GM21381 (cell line): Measurements from ENCODE around the gene DNAJC1.
A peak's percentile ranks its signal among the peaks of the same experiment; 100 is the strongest.
"Not testable (repeated sequence)": the region's sequence is repeated elsewhere in the genome, so short reads cannot be mapped to it uniquely, and the experiment has no call there.

ENCODE experiments used
- ATAC-seq: cut with Tn5 transposase; IDR thresholded peaks from one replicate; pipeline ENCODE4 v1.9.1; 2021; ENCODE audit warnings: mild to moderate bottlenecking, moderate library complexity; ENCODE audit not compliant: unreplicated experiment

Gene DNAJC1

DNA sequence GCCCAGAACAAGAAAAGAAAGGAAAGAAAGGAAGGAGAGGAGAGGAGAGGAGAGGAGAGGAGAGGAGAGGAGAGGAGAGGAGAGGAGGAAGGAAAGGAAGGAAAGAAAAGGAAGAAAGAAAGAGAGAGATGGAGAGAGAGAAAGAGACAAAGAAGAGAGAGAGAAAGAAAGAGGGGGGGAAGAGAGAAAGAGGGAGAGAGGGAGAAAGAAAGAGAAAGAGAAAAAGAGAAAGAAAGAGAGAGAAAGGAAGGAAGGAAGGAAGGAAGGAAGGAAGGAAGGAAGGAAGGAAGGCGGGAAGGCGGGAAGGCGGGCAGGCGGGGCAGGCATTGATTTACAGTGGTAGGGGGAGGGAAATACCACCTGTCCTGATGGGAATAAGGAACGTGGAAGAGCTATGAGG is 92.7 kb downstream of the DNAJC1 start:
- no peak for ATAC-seq

DNA sequence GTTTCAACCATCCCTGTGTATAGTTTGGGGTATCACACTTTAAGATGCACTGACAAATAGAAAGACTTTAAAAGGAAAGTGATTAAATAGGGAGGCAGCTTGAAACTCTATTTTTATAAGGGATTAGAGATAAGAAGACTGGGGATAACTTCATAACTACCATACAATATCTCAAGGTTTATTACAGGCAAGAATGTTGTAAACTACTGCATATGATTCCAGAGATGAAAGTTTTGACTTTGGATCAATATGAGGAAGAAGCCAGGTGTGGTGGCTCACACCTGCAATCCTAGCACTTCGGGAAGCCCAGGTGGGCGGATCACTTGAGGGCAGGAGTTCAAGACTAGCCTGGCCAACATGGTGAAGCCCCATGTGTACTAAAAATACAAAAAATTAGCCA is 96.1 kb downstream of the DNAJC1 start:
- no peak for ATAC-seq

DNA sequence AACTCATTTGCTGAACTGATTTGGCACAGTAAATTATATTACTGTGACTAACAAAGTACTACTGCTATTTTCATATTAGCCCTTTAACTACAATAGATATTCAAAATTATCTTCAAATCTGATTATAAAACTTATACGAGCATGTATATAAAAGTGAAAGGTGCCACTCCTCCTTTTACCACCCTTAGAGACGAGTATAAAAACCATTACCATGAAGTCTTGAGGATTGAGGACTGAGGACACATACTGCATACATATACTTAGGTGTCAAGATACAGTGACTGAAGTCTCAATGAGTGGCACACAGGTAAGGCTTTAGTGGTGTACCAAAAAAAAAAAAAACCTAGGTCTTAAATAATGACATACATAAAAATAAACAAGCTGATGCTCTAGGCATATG is 98.6 kb downstream of the DNAJC1 start:
- no peak for ATAC-seq

DNA sequence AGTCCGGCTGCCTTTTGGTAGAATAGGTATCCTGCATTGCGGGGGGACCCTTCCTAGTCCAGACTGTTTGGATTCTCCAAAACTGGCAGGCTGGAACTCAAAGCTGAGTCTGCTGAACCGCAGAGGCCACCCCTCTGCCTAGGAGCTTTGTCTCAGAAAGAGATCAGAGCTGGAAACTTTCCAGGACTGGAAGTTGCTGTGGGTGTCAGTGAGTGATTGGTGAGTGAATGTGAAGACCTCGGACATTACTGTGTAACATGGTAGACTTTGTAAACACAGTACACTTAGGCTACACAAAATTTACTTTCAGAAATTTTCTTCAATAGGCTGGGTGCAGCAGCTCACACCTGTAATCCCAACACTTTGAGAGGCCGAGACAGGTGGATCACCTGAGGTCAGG is 103.8 kb downstream of the DNAJC1 start:
- ATAC-seq = no peak

DNA sequence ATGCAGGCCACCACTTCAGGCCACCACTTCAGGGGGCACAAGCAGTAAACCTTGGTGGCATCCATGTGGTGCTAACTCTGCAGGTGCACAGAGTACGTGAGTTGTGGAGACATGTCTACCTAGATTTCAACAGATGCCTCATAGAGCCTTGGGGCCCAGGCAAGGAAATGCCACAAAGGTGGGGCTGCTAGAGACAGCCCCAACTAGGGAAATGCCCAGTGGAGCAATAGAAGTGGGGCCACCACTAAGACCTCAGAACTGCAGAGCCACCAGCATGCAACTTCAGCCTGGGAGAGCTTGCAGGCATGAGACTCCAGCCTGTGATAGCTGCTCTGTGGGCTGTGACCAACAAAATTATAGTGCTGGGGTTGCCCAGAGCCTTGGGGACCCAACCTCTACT is 107.6 kb downstream of the DNAJC1 start:
- no peak for ATAC-seq

DNA sequence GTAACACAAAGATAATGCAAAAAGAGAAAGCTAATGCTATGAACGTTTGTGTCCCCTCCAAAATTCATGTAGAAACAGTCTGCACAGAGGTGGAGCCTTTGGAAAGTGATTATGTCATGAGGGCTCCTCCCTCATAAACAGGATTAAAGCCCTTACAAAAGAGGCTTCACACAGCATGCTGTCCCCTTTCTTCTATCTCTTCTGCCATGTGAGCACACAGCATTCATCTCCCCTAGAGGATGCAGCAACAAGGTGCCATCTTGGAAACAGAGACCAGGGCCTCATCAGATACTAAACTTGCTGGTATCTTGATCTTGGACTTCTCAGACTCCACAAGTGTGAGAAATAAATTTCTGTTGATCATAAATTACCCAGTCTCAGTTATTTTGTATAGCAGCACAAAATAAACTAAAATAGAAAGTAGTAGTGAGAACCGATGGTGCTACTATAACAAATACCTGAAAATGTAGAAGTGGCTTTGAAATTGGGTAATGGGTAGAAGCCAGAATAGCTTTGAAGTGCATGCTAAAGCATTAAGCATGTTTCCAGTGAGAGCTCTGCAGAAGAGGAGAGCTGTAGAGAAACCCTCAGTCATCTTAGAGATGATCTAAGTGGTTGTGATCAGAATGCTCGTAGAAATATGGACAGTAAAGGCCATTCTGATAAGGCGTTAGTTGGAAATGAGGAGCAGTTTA is 108.7 kb downstream of the DNAJC1 start:
- ATAC-seq = no peak

DNA sequence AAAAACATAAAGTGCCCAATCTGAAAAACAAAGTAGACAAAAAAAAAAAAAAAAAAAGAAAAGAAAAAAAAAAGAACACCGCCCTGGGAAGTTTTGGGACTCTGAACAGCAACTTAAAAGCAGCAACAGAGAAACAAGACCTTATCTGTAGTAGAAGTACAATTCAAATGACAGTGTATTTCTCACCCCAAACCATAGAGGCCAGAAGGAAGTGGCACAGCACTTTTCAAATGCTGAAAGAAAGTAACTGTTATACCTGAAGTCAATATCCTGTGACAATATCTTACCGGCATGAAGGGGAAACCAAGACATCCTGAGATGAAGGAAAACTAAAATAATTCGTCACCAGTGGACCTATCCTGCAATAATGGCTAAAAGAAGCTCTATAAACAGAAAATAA is 112.1 kb downstream of the DNAJC1 start:
- ATAC-seq = no peak

DNA sequence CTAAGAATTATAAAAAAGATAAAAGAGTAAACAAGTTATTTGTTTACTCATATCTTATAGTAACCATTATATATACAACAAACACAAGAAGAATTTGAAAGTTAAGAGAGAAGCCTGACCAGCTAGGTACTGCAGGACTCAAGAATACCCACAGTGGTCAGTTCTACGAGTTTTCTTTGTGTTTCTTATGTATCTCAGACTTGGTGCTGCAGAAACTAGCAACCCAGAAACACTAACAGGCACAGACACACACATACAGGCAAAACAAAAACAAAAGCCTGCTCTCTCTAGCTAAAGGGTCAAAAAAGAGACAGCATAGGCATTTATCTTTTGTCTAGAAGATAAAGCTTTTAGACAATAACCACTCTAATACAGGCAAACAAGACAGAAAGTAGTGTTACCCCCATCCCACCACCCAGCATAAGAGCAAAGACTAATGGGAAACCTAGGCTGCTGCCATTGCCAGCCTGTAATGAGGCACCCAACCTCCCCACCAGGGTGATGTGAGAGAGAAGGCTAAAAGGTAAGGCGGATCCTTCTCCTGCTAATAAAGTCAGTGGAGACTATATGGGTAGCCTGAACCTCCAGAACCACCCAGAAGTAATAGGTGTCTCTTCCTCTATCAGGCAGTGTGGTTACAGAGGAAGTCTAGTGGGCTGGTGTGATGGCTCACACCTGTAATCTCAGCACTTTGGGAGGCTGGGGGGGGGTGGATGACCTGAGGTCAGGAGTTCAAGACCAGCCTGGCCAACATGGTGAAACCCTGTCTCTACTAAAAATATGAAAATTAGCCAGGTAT is 113.9 kb downstream of the DNAJC1 start:
- ATAC-seq = no peak

DNA sequence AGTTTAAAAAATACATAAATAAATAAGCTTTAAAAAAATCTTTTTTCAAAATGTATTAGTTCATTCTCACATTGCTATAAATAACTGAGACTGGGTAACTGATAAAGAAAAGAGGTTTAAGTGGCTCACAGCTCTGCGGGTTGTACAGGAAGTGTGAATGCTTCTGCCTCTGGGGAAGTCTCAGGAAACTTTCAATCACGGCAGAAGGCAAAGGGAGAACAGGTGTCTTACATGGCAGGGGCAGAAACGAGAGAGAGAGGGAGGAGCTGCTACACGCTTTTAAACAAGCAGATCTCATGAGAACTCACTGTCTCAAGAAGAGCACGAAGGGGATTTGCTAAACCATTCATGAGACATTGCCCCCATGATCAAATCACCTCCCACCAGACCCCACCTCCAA is 114.6 kb downstream of the DNAJC1 start:
- ATAC-seq = peak; percentile 96

DNA sequence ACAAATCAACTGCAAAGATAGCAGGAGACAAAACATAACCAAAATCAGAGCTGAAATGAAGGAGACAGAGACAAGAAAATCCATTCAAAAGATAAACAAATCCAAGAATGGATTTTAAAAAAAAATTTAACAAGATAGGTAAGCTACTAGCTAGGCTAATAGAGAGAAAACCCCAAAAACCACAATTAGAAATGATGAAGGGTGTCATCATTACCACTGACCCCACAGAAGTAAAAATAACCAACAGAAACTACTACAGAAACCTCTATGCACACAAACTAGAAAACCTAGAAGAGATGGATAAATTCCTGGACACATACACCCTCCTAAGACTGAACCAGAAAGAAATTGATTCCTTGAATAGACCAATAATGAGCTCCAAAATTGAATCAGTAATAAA is 117.6 kb downstream of the DNAJC1 start:
- ATAC-seq = peak; percentile 27

DNA sequence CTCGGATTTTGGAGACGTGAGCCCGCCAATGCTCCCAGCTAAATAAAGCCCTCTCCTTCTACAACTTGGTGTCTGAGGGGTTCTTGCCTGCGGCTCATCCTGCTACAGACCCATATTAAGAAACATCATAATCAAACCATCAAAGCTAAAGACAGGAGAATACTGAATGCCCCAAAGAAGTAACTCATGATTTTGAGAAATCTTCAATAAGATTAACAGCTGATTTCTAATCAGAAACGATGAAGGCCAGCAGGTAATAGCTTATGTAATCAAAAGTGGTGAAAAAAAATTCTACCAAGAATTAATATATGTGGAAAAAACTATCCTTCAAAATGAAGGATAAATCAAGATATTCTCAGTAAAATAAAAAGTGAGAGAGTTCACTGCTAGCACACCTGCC is 130.3 kb downstream of the DNAJC1 start:
- no peak for ATAC-seq

DNA sequence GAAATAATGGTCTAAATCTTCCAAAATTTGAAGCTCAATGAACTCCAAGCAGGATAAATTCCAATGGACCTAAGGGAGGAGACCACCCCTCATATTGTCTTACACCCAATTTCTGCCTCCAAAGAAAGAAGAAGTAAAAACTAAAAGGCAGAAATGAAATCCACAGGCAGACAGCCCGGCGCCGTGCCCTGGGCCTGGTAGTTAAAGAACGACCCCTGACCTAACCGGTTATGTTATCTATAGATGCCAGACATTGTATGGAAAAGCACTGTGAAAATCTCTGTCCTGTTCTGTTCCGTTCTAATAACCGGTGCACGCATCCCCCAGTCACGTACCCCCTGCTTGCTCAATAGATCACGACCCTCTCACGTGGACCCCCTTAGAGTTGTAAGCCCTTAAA is 130.8 kb downstream of the DNAJC1 start:
- ATAC-seq = not testable (repeated sequence)

DNA sequence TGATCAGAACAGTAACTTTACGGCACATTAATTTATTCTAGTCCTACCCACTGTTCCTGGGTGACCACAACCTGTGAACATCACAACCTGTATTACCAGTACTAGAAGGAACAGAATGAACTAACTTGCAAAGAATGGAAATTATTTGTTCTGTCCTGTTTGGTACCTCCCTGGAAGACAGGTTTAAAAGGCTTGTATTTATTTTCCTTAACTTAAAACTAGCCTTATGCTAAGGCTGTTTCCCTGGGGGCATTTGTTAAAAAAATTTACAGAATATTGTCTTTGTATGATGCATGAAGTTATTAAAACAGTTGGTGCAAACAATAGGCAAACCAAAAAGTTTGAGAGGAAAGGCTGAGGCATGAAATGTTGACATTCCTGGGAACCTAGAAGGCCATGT is 132.7 kb downstream of the DNAJC1 start:
- no peak for ATAC-seq

DNA sequence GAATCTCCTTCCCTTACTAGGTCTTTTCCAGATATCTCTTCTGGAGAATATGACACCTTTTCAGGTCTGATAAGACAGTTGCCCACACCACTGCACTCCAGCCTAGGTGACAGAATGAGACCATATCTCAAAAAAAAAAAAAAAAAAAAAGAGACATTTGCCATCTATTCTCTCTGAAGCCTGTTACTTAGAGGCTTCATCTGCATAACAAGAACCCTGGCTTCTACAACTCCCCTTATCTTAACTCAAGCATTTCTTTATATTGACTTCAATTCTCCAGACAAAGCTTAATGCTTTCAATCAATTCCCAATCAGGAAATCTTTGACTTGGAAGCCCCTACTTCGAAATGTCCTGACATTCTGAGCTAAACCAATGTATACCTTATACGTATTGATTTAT is 134.4 kb downstream of the DNAJC1 start:
- ATAC-seq = not testable (repeated sequence)

DNA sequence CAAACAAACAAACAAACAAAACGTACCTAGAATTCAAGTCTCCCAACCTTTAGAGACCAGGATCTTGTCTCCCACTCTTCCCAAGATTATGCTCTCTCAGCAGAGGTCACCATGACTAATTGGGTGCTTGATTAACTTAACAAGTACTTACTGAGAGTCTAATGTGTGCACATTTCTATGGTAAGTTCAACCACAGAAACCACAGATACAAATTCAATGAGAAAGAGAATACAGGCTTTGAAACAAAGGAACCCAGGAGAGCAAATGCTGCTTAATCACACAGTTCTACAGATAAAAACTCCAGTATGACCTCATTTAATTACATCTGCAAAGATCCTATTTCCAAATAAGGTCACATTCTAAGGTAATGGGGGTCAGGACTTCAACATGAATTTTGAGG is 142.8 kb downstream of the DNAJC1 start:
- no peak for ATAC-seq

DNA sequence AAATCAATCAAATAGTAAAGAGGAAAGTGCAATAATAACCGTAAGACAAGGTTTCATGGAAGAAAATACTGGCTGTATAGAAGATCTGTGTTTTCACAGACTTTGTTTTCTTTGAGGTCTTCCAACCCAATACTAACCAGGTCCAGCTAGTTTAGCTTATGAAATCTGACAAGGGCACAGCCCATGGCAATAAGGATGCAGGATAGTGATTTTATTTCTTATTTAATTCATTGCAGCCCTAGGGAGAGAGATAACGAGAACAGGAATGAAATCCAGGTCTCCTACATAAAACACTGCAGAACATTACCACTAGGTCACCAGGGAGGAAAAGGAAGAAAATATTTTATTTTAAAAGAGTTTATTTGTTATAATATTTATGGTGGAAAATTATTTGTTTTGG is 145.1 kb downstream of the DNAJC1 start:
- ATAC-seq = no peak

DNA sequence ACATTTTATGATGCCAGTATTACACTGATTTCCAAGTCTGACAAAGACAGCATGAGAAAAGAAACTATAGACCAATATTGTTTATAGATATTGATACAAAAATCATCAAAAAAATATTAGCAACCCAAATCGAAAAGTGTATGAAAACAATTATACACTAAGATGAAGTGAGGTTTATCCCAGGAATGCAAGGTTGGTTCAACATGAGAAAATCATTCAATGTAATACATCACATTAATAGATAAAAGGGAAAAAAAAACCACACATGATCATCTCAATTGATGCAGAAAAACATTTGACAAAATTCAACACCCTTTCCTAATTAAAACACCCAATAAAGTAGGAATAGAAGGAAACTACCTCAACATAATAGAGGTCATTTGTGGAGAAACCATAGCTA is 153.9 kb downstream of the DNAJC1 start:
- no peak for ATAC-seq

DNA sequence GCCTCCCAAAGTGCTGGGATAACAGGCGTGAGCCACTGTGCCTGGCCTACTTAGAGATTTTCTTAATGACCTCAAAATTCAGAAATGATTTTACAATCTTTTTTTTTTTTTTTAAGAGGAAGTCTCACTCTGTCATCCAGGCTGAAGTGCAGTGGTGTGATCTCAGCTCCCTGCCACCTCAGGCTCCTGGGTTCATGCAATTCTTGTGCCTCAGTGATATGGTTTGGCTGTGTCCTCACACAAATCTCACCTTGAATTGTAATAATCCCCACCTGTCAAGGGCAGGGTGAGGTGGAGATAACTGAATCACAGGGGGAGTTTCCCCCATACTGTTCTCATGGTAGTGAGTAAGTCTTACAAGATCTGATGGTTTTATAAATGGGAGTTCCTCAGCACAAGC is 159.9 kb downstream of the DNAJC1 start:
- no peak for ATAC-seq

DNA sequence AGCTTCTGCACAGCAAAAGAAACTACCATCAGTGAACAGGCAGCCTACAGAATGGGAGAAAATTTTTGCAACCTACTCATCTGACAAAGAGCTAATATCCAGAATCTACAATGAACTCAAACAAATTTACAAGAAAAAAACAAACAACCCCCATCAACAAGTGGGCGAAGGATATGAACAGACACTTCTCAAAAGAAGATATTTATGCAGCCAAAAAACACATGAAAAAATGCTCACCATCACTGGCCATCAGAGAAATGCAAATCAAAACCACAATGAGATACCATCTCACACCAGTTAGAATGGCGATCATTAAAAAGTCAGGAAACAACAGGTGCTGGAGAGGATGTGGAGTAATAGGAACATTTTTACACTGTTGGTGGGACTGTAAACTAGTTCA is 162.3 kb downstream of the DNAJC1 start:
- not testable (repeated sequence) for ATAC-seq

DNA sequence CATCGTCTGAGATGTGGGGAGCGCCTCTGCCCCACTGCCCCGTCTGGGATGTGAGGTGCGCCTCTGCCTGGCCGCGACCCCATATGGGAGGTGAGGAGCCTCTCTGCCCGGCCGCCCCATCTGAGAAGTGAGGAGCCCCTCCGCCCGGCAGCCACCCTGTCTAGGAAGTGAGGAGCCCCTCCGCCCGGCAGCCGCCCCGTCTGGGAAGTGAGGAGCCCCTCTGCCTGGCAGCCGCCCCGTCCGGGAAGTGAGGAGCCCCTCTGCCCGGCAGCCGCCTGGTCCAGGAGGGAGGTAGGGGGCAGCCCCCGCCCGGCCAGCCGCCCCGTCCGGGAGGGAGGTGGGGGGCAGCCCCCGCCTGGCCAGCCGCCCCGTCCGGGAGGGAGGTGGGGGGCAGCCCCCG is 166.0 kb downstream of the DNAJC1 start:
- ATAC-seq = not testable (repeated sequence)

DNA sequence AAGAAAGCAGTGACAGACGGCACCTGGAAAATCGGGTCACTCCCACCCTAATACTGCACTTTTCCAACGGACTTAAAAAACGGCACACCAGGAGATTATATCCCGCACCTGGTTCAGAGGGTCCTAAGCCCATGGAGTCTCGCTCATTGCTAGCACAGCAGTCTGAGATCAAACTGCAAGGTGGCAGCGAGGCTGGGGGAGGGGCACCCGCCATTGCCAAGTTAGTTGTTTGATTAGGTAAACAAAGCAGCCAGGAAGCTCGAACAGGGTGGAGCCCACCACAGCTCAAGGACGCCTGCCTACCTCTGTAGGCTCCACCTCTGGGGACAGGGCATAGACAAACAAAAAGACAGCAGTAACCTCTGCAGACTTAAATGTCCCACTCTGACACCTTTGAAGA is 169.0 kb downstream of the DNAJC1 start:
- not testable (repeated sequence) for ATAC-seq

DNA sequence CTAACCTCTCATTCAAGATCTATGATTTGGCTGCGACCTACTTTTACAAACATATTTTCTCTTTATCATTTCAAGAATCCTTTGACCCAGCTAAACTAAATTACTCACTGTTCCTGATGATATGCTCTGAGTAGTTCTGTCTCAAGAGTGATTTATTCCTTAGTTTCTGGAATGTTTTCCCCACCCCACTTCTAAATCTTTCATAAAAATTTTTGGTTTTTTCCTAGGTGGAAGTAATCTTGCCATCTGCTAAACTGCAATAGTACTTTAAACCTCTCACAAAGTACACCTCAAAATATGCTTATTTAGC is 170.8 kb downstream of the DNAJC1 start:
- ATAC-seq = no peak
